HepG2 (cell line): ENCODE data around the gene TBC1D1. TPM values are rescaled to one million over a fixed set of nuclear protein-coding genes. Genes with fewer than 3 reads are reported as not detected.

Experiments used
- CBX5 ChIP-seq: sonication (generic); formaldehyde crosslinking; IDR thresholded peaks from 2 replicates; pipeline ENCODE4 v1.4.0; 2020; ENCODE audit warnings: missing genetic modification reagents, borderline replicate concordance
- CCAR2 ChIP-seq: fragments of 200-400 bp; formaldehyde crosslinking; optimal IDR thresholded peaks from 2 replicates; pipeline ENCODE3; 2018; ENCODE audit warnings: low read depth, mild to moderate bottlenecking, low read length, moderate library complexity
- DPF2 ChIP-seq: sonication (generic); formaldehyde crosslinking; IDR thresholded peaks from 2 replicates; pipeline ENCODE4 v1.4.0; 2020; ENCODE audit warnings: mild to moderate bottlenecking, low read depth, missing genetic modification reagents, borderline replicate concordance
- MEIS2 ChIP-seq: sonication (generic); formaldehyde crosslinking; IDR thresholded peaks from 2 replicates; pipeline ENCODE4 v1.9.0; 2021; ENCODE audit warnings: mild to moderate bottlenecking, missing genetic modification reagents
- MTF1 ChIP-seq: sonication (generic); formaldehyde crosslinking; IDR thresholded peaks from 2 replicates; pipeline ENCODE4 v1.5.0; 2020; ENCODE audit warnings: missing genetic modification reagents
- NPAS2 ChIP-seq: sonication (generic); formaldehyde crosslinking; IDR thresholded peaks from 2 replicates; pipeline ENCODE4 v1.8.0; 2022; ENCODE audit warnings: mild to moderate bottlenecking, missing genetic modification reagents, borderline replicate concordance
- PRPF4 ChIP-seq: fragments of 200-400 bp; formaldehyde crosslinking; IDR thresholded peaks from 2 replicates; pipeline ENCODE4 v1.6.1; 2016; ENCODE audit warnings: low read length, low read depth; ENCODE audit not compliant: poor library complexity, severe bottlenecking
- SOX6 ChIP-seq, 2 experiments: fragments of 450-650 bp in 1 of 2; sonication (generic) in 1 of 2; formaldehyde crosslinking in 1 of 2; IDR thresholded peaks; 2 replicates each; pipeline versions ENCODE4 v1.4.0 to v1.6.1; 2017 to 2020; ENCODE audit warnings: antibody characterized with exemption in 1 of 2, mild to moderate bottlenecking in 1 of 2, missing genetic modification reagents in 1 of 2
- SPEN ChIP-seq: sonication (generic); formaldehyde crosslinking; IDR thresholded peaks from 2 replicates; pipeline ENCODE4 v1.5.1; 2020; ENCODE audit warnings: low read depth, mild to moderate bottlenecking, missing genetic modification reagents
- U2AF2 ChIP-seq: fragments of 200-400 bp; formaldehyde crosslinking; IDR thresholded peaks from 2 replicates; pipeline ENCODE4 v1.6.1; 2017; ENCODE audit warnings: low read depth, mild to moderate bottlenecking, low read length
- ZNF552 ChIP-seq: sonication (generic); formaldehyde crosslinking; IDR thresholded peaks from 2 replicates; pipeline ENCODE4 v1.9.0; 2022; ENCODE audit warnings: missing genetic modification reagents, mild to moderate bottlenecking, borderline replicate concordance
- ZNF775 ChIP-seq: sonication (generic); formaldehyde crosslinking; IDR thresholded peaks from 2 replicates; pipeline ENCODE4 v1.4.0; 2020; ENCODE audit warnings: missing genetic modification reagents, mild to moderate bottlenecking, moderate library complexity, borderline replicate concordance
- ZSCAN9 ChIP-seq: IDR thresholded peaks from 2 replicates; pipeline ENCODE4 v1.6.1; 2016; ENCODE audit warnings: borderline replicate concordance
- polyA plus RNA-seq, 8 experiments: library from polyadenylated mRNA; depleted of rRNA in 3 of 8; stranded (reverse) in 7 of 8; unstranded in 1 of 8; fragments of >200 nt; fragmentation: Illumina TruSeq in 4 of 8; extraction: Trizol in 4 of 8; gene quantifications; 2 replicates each; pipeline versions ENCODE4 v1.2.1 to v1.2.3, GENCODE V29; 2011 to 2016; ENCODE audit warnings: low read depth in 4 of 8, missing spikeins in 1 of 8, mixed read lengths in 1 of 8; ENCODE audit not compliant: insufficient read depth in 1 of 8
- total RNA-seq, 5 experiments: library from RNA; depleted of rRNA; stranded (reverse); fragments of >200 nt; fragmentation: Illumina TruSeq; extraction: Trizol; gene quantifications; 2 replicates each; pipeline ENCODE4 v1.2.3, GENCODE V29; 2016; ENCODE audit warnings: low read depth in 1 of 5
- TF ChIP-seq, protein P1 (sequence below): IDR thresholded peaks from 2 replicates; pipeline ENCODE4 v1.6.1; 2018; ENCODE audit warnings: missing genetic modification reagents
- TF ChIP-seq, protein P2 (sequence below): sonication (generic); formaldehyde crosslinking; IDR thresholded peaks from 2 replicates; pipeline ENCODE4 v1.5.0; 2020; ENCODE audit warnings: missing genetic modification reagents, mild to moderate bottlenecking, borderline replicate concordance
- TF ChIP-seq, protein P3 (sequence below): sonication (generic); formaldehyde crosslinking; IDR thresholded peaks from 2 replicates; pipeline ENCODE4 v1.4.0; 2020; ENCODE audit warnings: missing genetic modification reagents
- TF ChIP-seq, protein P4 (sequence below): sonication (generic); formaldehyde crosslinking; IDR thresholded peaks from 2 replicates; pipeline ENCODE4 v1.5.0; 2020; ENCODE audit warnings: missing genetic modification reagents
- TF ChIP-seq, protein P5 (sequence below): sonication (generic); formaldehyde crosslinking; IDR thresholded peaks from 2 replicates; pipeline ENCODE4 v1.9.0; 2021; ENCODE audit warnings: missing genetic modification reagents, mild to moderate bottlenecking, borderline replicate concordance
- TF ChIP-seq, protein P6 (sequence below): sonication (generic); formaldehyde crosslinking; IDR thresholded peaks from 2 replicates; pipeline ENCODE4 v1.4.0; 2020; ENCODE audit warnings: mild to moderate bottlenecking, missing genetic modification reagents

The TBC1D1 gene
- total and polyA plus RNA-seq, 2 of the 13 experiments (the other 11 are each of a cell fraction or from before 2014, with no cell fraction given): 37.3 to 62.8 TPM

DNA sequence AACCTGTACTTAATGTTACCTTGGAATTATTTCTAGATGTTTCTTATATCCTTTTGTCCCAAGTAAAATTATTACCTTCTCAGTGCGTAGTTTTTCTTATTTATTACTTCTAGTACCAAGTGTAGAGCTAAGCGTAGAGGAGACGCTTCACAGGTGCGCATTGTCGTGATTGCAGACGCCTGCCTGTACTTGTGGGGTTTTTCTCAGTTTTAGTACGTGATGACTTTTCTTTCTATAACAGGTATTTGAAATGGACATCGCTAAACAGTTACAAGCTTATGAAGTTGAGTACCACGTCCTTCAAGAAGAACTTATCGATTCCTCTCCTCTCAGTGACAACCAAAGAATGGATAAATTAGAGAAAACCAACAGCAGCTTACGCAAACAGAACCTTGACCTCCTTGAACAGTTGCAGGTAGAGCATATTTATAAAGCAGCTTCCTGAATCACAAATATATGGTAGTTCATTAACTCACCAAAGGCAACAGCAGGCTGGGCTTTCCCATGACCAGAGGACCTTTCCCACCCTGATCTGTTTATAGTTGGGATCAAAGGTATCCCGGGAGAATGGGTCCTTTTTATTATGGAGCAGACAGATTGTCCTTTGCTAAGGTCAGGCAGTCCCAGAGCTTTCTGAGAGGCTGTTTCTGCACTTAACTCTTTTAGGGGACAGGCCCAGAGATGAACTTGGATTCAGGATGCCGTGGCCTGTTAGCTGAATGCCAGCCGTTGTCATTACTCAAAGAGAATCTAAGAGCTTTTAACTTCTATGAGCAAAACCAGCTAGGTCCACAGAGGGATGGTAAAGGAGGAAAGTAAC is 242.2 kb downstream of the TBC1D1 start (continued):
- TF ChIP-seq ZNF775 (CRISPR knock-in tag): no peak
- TF ChIP-seq, protein P1, sequence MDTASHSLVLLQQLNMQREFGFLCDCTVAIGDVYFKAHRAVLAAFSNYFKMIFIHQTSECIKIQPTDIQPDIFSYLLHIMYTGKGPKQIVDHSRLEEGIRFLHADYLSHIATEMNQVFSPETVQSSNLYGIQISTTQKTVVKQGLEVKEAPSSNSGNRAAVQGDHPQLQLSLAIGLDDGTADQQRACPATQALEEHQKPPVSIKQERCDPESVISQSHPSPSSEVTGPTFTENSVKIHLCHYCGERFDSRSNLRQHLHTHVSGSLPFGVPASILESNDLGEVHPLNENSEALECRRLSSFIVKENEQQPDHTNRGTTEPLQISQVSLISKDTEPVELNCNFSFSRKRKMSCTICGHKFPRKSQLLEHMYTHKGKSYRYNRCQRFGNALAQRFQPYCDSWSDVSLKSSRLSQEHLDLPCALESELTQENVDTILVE (CRISPR knock-in tag): peak; percentile 74; the same call in 1 of the 2 replicates
- TF ChIP-seq, protein P2, sequence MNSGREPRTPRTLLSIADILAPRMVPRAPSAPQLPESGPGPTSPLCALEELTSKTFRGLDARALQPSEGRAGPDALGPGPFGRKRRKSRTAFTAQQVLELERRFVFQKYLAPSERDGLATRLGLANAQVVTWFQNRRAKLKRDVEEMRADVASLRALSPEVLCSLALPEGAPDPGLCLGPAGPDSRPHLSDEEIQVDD (CRISPR knock-in tag): no peak
- peak; percentile 75; the same call in 1 of the 2 replicates for TF ChIP-seq SPEN (CRISPR knock-in tag)
- TF ChIP-seq MEIS2 (CRISPR knock-in tag): peak; percentile 93
- TF ChIP-seq, protein P3, sequence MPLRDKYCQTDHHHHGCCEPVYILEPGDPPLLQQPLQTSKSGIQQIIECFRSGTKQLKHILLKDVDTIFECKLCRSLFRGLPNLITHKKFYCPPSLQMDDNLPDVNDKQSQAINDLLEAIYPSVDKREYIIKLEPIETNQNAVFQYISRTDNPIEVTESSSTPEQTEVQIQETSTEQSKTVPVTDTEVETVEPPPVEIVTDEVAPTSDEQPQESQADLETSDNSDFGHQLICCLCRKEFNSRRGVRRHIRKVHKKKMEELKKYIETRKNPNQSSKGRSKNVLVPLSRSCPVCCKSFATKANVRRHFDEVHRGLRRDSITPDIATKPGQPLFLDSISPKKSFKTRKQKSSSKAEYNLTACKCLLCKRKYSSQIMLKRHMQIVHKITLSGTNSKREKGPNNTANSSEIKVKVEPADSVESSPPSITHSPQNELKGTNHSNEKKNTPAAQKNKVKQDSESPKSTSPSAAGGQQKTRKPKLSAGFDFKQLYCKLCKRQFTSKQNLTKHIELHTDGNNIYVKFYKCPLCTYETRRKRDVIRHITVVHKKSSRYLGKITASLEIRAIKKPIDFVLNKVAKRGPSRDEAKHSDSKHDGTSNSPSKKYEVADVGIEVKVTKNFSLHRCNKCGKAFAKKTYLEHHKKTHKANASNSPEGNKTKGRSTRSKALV (CRISPR knock-in tag): no peak
- no peak for TF ChIP-seq SOX6 (IDR thresholded peaks at IDR 0.05)
- peak; percentile 99 for TF ChIP-seq SOX6 (CRISPR knock-in tag; IDR thresholded peaks at IDR 0.05)
- no peak for TF ChIP-seq NPAS2
- no peak; the same call in 1 of the 2 replicates for TF ChIP-seq ZNF552 (CRISPR knock-in tag)
- no peak for TF ChIP-seq CBX5
- TF ChIP-seq, protein P4, sequence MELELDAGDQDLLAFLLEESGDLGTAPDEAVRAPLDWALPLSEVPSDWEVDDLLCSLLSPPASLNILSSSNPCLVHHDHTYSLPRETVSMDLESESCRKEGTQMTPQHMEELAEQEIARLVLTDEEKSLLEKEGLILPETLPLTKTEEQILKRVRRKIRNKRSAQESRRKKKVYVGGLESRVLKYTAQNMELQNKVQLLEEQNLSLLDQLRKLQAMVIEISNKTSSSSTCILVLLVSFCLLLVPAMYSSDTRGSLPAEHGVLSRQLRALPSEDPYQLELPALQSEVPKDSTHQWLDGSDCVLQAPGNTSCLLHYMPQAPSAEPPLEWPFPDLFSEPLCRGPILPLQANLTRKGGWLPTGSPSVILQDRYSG (CRISPR knock-in tag): no peak
- no peak for TF ChIP-seq U2AF2
- TF ChIP-seq MTF1 (CRISPR knock-in tag): no peak
- TF ChIP-seq, protein P5, sequence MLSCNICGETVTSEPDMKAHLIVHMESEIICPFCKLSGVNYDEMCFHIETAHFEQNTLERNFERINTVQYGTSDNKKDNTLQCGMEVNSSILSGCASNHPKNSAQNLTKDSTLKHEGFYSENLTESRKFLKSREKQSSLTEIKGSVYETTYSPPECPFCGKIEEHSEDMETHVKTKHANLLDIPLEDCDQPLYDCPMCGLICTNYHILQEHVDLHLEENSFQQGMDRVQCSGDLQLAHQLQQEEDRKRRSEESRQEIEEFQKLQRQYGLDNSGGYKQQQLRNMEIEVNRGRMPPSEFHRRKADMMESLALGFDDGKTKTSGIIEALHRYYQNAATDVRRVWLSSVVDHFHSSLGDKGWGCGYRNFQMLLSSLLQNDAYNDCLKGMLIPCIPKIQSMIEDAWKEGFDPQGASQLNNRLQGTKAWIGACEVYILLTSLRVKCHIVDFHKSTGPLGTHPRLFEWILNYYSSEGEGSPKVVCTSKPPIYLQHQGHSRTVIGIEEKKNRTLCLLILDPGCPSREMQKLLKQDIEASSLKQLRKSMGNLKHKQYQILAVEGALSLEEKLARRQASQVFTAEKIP (CRISPR knock-in tag): no peak
- peak; percentile 97 for TF ChIP-seq DPF2 (CRISPR knock-in tag)
- TF ChIP-seq PRPF4: no peak
- peak; percentile 84 for TF ChIP-seq ZSCAN9 (CRISPR knock-in tag)
- no peak for TF ChIP-seq CCAR2
- TF ChIP-seq, protein P6, sequence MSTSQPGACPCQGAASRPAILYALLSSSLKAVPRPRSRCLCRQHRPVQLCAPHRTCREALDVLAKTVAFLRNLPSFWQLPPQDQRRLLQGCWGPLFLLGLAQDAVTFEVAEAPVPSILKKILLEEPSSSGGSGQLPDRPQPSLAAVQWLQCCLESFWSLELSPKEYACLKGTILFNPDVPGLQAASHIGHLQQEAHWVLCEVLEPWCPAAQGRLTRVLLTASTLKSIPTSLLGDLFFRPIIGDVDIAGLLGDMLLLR (CRISPR knock-in tag): no peak
